HG02981 (cell line): Measurements from ENCODE around the gene PAPPA2.
"Not testable (repeated sequence)": the region's sequence is repeated elsewhere in the genome, so short reads cannot be mapped to it uniquely, and the experiment has no call there.

Source experiments
- ATAC-seq: cut with Tn5 transposase; IDR thresholded peaks from one replicate; pipeline ENCODE4 v1.9.1; 2021; ENCODE audit warnings: mild to moderate bottlenecking, moderate library complexity; ENCODE audit not compliant: unreplicated experiment

The PAPPA2 gene

GRCh38 chr1:176602388-176603004, 139.5 kb downstream of the PAPPA2 start:
- no peak for ATAC-seq

DNA sequence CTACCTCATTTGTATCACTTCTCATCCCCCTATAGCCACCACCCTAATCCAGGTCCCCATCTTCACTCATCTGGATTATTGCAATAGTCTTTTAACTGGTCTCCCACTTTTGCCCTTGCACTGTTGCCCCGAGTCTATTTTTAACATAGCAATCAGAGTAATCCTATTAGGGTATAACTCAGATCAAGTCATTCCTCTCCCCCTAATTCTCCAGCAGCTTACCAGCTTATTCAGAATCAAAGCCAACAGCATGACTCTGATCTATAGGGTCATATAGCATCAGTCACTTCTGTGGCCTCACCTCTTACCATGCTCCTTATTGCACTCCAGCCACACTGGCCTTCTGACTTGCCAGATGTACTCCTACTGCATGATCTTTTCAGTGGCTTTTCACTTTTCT, 140.7 kb downstream of the PAPPA2 start:
- no peak for ATAC-seq

DNA sequence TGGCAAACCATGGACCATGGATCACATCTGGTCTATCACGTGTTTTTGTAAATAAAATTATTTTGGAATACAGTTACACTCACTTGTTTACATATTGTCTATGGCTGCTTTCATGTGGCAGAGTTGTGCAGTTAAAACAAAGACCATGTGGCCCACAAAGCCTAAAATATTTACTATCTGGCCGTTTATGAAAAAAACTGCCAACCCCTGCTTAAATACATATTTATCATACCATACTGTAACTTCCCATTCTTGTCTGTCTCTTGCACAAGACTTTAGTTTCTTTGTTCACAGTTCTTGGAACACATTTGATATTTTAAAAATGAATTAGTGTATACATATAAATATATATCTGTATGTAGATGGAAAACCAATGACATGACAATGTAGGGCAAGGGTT, 141.5 kb downstream of the PAPPA2 start:
- ATAC-seq, result no peak

- no peak for ATAC-seq
Measured at GRCh38 chr1:176605176-176605575, 142.2 kb downstream of the PAPPA2 start.

GRCh38 chr1:176609556-176610408, 146.8 kb downstream of the PAPPA2 start:
- no peak for ATAC-seq

- ATAC-seq, result no peak
Measured at GRCh38 chr1:176612791-176613190, 149.8 kb downstream of the PAPPA2 start.

GRCh38 chr1:176617881-176618280, 154.9 kb downstream of the PAPPA2 start:
- ATAC-seq, result no peak

DNA sequence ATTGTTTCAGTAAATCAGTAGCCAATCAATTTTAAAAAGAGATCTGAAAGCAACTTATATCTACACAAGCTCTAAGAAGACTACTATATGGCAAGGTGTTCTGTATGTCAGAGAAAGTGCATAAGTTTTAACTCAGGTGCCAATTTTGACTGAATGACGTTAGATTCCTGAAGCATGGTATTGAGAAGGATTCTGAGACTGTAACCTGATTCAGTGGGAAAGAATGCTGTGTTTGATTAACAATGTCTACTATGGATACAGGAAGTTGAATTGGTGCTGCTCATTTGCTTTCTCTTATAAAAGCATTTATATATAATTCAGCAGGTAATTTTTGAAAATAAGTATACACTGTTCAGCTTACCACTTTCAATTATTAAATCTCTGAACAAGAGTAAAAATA, 156.3 kb downstream of the PAPPA2 start:
- no peak for ATAC-seq

DNA sequence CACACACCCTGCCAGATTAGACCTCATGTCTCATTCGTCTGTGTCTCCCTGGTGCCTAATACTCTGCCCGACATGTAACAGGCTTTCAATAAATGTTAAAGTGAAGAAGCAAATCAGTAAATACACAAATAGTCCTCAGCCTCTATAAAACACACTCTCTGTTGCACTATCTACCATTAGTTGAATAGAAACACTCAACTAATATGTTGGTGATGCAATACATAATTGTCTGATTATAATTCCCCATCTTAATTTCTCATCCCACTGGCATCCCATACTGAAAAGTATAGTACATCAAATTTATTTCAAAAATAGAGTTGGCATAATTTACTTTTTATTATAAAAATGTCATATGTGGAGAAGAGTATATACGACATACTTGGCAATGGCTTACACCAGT, 162.4 kb downstream of the PAPPA2 start:
- no peak for ATAC-seq

DNA sequence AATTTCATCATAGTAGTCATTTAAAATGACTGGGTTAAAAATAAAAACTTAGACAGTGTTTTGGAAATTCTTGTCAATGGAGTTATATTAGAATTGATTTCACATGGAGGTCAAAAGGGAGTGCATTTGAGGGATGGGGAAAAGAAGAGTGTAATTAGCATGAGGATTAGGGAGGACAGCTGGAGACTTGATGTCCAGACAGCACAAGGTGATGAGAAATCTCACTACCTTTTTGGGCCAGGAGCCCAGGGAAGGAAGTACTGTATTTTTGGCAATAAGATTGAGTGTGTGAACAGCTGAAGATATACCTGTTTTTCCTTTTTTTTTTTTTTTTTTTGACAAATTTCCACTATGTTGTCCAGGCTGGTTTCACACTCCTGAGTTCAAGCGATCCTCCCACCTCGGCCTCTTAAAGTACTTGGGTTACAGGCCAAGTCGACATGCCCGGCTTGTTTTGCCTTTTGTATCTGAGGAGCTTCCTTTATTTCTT, 163.6 kb downstream of the PAPPA2 start:
- no peak for ATAC-seq

DNA sequence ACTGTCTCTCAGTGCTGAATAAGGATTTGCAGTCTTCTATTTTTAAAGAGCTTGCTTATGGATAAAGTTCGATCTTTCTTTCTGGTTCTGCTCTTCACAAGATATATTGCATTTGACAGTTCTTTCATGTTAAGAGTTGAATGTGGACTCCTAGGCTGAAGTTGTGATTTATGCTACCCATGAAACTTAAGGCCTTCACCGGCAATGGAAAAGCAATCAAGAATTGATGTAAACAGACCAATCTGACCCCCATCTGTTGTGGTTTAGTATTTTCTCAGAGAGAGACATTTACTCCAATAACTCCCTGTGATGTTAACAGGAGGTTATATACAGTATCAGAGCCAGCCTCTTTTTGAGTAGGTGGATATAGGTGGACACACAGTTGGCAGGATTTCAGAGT, 165.8 kb downstream of the PAPPA2 start:
- ATAC-seq, result no peak

GRCh38 chr1:176634733-176635132, 171.8 kb downstream of the PAPPA2 start:
- not testable (repeated sequence) for ATAC-seq

DNA sequence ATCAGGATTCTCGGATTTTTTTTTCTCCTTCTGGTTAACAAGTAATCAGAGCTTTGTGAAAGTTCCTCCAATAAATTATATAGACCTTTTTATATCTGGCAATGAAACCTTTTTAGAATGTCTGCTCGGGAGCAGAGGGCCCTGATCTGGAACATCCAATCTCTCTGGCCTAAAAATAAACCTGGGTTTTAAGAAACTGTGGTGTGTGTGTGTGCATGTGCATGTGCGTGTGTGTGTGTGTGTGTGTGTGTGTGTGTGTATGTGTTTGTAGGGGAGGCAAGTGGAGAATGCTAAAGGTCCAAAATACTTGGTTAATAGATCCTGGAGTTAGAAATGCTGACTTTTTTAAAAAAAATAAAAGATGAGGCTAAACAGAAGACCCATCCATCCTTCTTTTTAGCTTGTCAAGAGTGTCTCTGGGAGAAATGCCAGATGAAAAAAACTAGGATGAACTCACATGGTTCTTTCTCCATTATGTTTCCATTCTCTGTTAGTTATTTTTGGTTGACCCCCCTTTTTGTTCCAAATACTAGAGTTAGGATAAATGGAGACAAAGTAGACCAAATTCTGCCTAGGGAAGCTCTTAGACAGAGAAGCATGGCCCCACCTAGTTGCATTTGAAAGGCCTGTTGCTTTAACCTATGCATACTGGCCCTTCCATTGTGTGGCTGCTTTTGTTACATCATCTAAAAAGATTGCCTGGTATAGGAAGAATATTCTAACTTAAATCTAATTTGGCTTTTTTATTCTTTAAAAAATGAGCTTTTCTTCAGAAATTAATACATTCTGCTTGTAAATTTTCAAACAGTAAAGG, 175.9 kb downstream of the PAPPA2 start:
- no peak for ATAC-seq

- no peak for ATAC-seq
Measured at GRCh38 chr1:176643536-176643935, 180.6 kb downstream of the PAPPA2 start.

GRCh38 chr1:176648556-176648955, 185.6 kb downstream of the PAPPA2 start:
- ATAC-seq, result no peak

GRCh38 chr1:176656257-176656995, 193.5 kb downstream of the PAPPA2 start:
- ATAC-seq, result no peak

- no peak for ATAC-seq
Measured at GRCh38 chr1:176669782-176670181, 206.8 kb downstream of the PAPPA2 start.

DNA sequence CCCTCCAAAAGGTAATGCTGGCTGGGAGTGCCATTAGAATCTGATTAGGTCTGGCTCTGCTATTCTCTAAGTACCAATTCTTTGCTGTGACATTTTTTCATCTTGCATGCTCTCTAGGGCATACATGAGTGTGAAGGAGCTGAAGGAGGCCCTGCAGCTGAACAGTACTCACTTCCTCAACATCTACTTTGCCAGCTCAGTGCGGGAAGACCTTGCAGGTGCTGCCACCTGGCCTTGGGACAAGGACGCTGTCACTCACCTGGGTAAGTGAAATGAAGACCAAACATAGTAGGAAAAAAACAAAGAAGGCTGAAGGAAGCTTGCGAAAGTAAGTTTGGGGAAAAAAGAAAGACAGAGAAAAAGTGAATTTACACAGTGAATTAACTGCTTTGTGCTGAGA, 207.9 kb downstream of the PAPPA2 start:
- no peak for ATAC-seq

- ATAC-seq, result no peak
Measured at GRCh38 chr1:176682830-176683535, 220.0 kb downstream of the PAPPA2 start.
